GM18951 (cell line): ENCODE data around the gene ENTPD6.

Source experiments
- POLR2A ChIP-seq: IDR thresholded peaks from 4 replicates; pipeline ENCODE4 v1.6.1; 2011; ENCODE audit warnings: mild to moderate bottlenecking; ENCODE audit not compliant: insufficient read length, insufficient read depth; ENCODE audit errors: extremely low read depth
- in situ Hi-C: fragments of 300-500 bp; cut with MboI; formaldehyde crosslinking; loops from one replicate; pipeline ENCODE4 v1.12.0; 2022; ENCODE audit warnings: low sequenced_read_pairs, mixed read lengths, inconsistent platforms; ENCODE audit not compliant: unreplicated experiment

The ENTPD6 gene

DNA sequence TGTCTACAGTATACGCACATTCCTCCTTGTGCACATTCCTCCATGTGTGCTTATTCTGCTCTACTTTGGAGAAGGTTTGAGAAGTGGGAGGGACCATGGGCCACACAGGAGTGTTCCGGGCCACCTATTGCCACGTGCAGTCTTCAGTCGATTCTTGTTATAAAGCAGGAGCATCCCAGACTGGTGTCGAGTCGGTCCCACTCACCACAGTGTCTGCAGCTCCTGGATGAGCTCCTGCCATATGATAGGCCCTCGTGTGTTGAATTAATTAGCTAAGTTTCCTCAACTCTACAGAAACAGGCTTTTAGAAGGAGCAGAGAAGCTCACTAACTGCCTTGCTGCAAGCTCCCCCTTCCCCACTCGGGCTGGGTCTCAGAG lies 22.6 kb downstream of the ENTPD6 start:
- in situ Hi-C loops, result no loop called here
- TF ChIP-seq POLR2A, result no peak

GRCh38 chr20:25218492-25218891 lies 23.0 kb downstream of the ENTPD6 start:
- TF ChIP-seq POLR2A, result no peak
- in situ Hi-C loops, result no loop called here

DNA sequence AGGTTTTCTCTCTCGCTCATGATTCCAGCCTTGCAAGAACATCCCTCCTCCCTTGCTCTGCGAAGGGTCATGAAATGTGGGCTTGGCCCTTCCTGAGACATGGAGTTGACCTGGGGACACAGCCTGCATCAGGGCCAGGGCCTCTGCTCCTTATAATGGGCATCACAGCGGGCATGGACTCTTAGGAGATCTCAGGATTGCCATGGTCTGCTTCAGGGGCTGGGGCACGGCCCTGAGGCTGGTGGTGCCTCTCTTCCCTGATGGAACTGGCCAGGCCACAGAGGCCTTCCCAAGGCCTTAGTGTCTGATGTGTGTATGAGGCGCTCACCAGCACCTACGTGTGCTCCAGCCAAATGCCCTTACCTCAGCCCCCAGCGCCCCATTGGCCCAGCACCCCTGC lies 23.9 kb downstream of the ENTPD6 start:
- TF ChIP-seq POLR2A, result no peak

GRCh38 chr20:25220021-25220730 lies 24.7 kb downstream of the ENTPD6 start:
- no peak for TF ChIP-seq POLR2A
- in situ Hi-C loops, result no loop called here

More for the DNA sequence above, 23.9 kb downstream of the ENTPD6 start:
- in situ Hi-C loops, result no loop called here

GRCh38 chr20:25220810-25221591 lies 25.5 kb downstream of the ENTPD6 start:
- no peak for TF ChIP-seq POLR2A
- in situ Hi-C loops, result no loop called here

- no peak for TF ChIP-seq POLR2A
- in situ Hi-C loops, result no loop called here
Observed at GRCh38 chr20:25221592-25222460, 26.3 kb downstream of the ENTPD6 start.

DNA sequence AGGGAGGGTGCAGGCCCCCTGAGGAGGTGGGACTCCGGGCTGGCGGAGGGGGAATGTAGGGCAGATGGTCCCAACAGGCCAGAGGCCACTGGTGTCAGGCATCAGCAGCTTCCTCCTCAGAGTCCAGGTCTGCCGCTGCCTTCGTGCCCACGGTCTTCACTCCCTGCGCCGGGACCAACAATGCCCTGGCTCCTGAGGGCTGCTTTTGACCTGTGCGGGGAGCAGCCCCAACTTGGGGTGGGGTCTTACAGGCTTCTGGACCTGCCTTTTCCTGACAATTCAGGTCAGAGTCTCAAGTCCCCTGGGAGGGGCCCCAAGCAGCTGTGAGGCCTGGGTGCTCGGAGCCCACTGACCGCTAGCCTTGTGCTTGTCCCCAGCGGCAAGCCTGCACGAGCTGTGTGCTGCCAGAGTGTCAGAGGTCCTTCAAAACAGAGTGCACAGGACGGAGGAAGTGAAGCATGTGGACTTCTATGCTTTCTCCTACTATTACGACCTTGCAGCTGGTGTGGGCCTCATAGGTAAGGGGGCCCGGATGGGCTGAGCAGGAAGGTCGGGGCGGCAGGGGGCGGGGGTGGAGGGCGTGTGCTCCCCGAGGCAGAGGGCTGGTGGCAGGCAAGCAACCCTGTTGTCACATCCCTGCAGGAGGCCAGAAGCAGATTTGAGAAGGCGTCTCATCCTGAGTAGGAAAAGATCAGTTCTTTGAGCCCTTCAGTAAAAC lies 27.1 kb downstream of the ENTPD6 start:
- in situ Hi-C loops, result no loop called here
- no peak for TF ChIP-seq POLR2A

GRCh38 chr20:25223179-25223661 lies 27.7 kb downstream of the ENTPD6 start:
- in situ Hi-C loops, result no loop called here
- no peak for TF ChIP-seq POLR2A

- no peak for TF ChIP-seq POLR2A
- in situ Hi-C loops, result no loop called here
Observed at GRCh38 chr20:25223765-25224720, 28.5 kb downstream of the ENTPD6 start.

- in situ Hi-C loops, result no loop called here
- no peak for TF ChIP-seq POLR2A
Observed at GRCh38 chr20:25224941-25225340, 29.4 kb downstream of the ENTPD6 start.

DNA sequence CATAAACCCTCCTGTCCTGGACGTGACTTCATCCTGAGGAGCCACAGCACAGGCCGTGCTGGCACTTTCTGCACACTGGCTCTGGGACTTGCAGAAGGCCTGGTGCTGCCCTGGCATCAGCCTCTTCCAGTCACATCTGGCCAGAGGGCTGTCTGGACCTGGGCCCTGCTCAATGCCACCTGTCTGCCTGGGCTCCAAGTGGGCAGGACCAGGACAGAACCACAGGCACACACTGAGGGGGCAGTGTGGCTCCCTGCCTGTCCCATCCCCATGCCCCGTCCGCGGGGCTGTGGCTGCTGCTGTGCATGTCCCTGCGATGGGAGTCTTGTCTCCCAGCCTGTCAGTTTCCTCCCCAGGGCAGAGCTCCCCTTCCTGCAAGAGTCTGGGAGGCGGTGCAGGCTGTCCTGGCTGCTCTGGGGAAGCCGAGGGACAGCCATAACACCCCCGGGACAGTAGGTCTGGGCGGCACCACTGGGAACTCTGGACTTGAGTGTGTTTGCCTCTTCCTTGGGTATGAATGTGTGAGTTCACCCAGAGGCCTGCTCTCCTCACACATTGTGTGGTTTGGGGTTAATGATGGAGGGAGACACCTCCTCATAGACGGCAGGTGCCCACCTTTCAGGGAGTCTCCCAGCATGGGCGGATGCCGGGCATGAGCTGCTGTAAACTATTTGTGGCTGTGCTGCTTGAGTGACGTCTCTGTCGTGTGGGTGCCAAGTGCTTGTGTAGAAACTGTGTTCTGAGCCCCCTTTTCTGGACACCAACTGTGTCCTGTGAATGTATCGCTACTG lies 30.3 kb downstream of the ENTPD6 start:
- in situ Hi-C loops, result no loop called here
- TF ChIP-seq POLR2A, result no peak
